T-helper 2 cell treated with Interferon-gamma antibody and Interleukin-4, amounts not matched to agents 5 μg/mL and 100 μg/mL, for 36 hours (primary cell): Measurements from ENCODE around the gene LEFTY2.
"Not testable (repeated sequence)": the region's sequence is repeated elsewhere in the genome, so short reads cannot be mapped to it uniquely, and the experiment has no call there.

Experiments used
- DNase-seq: peaks from one replicate; pipeline ENCODE4 v3.0.0; 2021; ENCODE audit warnings: low spot score
- H3K27ac Mint-ChIP-seq: one replicate; pipeline ENCODE4 v1.8.0; 2021; ENCODE audit warnings: mild to moderate bottlenecking, mixed read lengths
- H3K27me3 Mint-ChIP-seq: one replicate; pipeline ENCODE4 v1.8.0; 2021; ENCODE audit warnings: low read depth, mixed read lengths
- H3K36me3 Mint-ChIP-seq: one replicate; pipeline ENCODE4 v1.8.0; 2021; ENCODE audit warnings: low read depth, mixed read lengths
- H3K4me1 Mint-ChIP-seq: one replicate; pipeline ENCODE4 v1.8.0; 2021; ENCODE audit warnings: low read depth, mixed read lengths
- H3K4me3 Mint-ChIP-seq: one replicate; pipeline ENCODE4 v1.8.0; 2022; ENCODE audit warnings: mild to moderate bottlenecking, moderate library complexity, mixed read lengths
- H3K9me3 Mint-ChIP-seq: one replicate; pipeline ENCODE4 v1.8.0; 2021; ENCODE audit warnings: mixed read lengths

The LEFTY2 gene

GRCh38 chr1:225891229-225891972 lies 49.6 kb downstream of the LEFTY2 start:
- Mint-ChIP-seq H3K36me3 (no peaks in the 10 kb centered on the region), H3K27ac (no peak overlapping the region), H3K9me3 (no peaks in the 10 kb centered on the region), H3K4me3 (peak overlapping the region; percentile 44), H3K27me3 (peaks cover 28% of the 10 kb centered on the region), H3K4me1 (peaks cover 9% of the 10 kb centered on the region)
- no peak for DNase-seq

- H3K27ac Mint-ChIP-seq, result no peak overlapping the region
- H3K4me3 Mint-ChIP-seq, result peak overlapping the region; percentile 44
- H3K27me3 Mint-ChIP-seq, result peaks cover 28% of the 10 kb centered on the region
- H3K36me3 Mint-ChIP-seq, result no peaks in the 10 kb centered on the region
- H3K9me3 Mint-ChIP-seq, result no peaks in the 10 kb centered on the region
- peaks cover 4% of the 10 kb centered on the region for H3K4me1 Mint-ChIP-seq
- DNase-seq, result no peak
These were observed 50.4 kb downstream of the LEFTY2 start for GRCh38 chr1:225890346-225891228.

GRCh38 chr1:225889743-225890142 lies 51.3 kb downstream of the LEFTY2 start:
- H3K4me3 Mint-ChIP-seq, result no peak overlapping the region
- peaks cover 4% of the 10 kb centered on the region for H3K4me1 Mint-ChIP-seq
- H3K36me3 Mint-ChIP-seq, result no peaks in the 10 kb centered on the region
- no peak for DNase-seq
- peaks cover 25% of the 10 kb centered on the region for H3K27me3 Mint-ChIP-seq
- no peak overlapping the region for H3K27ac Mint-ChIP-seq
- H3K9me3 Mint-ChIP-seq, result no peaks in the 10 kb centered on the region

DNA sequence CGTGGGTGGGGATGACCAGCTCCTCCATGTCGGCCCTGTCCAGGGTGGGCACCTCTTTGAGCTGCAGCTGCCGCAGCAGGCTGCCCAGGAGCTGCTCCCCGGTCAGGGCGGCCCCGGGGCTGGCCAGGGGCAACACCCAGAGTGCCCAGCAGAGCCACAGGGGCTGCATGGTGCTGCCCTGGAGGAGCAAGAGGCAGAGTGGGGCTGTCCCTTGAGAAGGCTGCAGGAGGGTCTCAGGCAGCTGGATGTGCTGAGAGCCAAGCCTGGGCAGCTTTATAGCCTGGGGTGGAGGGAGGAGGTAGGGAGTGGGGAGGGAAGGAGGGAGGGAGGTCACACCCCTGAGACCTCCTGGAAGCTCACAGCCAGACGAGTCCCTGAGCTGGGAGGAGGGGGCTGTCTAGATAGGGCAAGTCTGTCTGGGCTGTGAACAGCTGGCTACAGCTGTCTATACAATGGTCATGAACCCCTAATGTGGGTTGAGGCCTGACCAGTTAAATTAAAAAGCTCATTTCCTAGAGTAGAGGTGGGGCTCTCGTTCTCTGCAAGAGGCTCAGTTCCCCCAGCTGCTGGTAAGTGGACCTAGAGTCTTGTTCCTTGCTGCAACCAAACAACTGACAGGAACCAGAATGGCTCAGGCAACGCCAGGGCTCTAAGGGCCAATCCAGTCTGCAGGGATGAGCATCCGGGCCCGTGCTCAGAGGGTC lies 52.0 kb downstream of the LEFTY2 start, which contains the start of gene LEFTY1:
Gene LEFTY1, minus strand, starts transcription at position 249 of the 704 bp plus-strand sequence. Its CDS starts 80 bp downstream, at position 169.
- no peak within 1 kb of the TSS for H3K4me3 Mint-ChIP-seq
- H3K27me3 Mint-ChIP-seq, result peaks cover 25% of the 10 kb centered on the region
- no peak for DNase-seq
- H3K9me3 Mint-ChIP-seq, result no peaks in the 10 kb centered on the region
- H3K36me3 Mint-ChIP-seq, result no peaks in the 10 kb centered on the region
- peaks cover 5% of the 10 kb centered on the region for H3K4me1 Mint-ChIP-seq
- no peak within 1 kb of the TSS for H3K27ac Mint-ChIP-seq

DNA sequence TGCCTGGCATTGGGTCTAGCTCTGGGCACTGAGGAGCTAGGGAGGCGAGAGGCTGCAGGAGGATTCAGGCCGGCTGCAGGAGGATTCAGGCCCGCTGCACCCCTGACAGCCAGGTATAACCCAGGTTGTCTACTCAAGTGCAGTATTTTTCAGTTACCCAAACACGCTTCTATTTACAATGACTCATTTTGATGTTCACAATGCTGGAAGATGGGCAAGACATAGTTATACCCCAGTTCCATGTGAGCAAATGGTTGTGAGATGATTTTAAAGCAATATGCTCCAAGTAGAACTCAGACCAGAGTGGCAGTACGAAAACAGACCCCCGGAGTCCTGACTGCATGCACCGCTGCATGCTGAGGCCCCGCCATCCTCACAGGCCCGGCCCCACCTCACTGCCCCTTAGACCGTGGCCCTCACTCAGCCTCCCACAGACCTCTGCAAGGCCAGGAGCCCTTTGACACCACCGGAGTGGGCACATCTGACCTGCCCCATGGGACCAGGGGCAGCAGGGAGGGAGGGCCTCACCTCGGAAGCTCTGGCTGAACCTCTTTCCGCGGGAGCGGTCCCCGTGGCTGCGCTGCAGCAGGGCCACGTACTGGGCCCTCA lies 52.6 kb downstream of the LEFTY2 start:
- no peak overlapping the region for H3K27ac Mint-ChIP-seq

GRCh38 chr1:225887554-225888288 lies 53.3 kb downstream of the LEFTY2 start:
- not testable (repeated sequence) for H3K36me3 Mint-ChIP-seq, H3K27ac Mint-ChIP-seq, H3K9me3 Mint-ChIP-seq, DNase-seq, H3K4me3 Mint-ChIP-seq
- H3K4me1 Mint-ChIP-seq, result peaks cover 14% of the 10 kb centered on the region
- peaks cover 27% of the 10 kb centered on the region for H3K27me3 Mint-ChIP-seq

More for the DNA sequence above, 52.6 kb downstream of the LEFTY2 start:
- Mint-ChIP-seq H3K36me3 (no peaks in the 10 kb centered on the region), H3K27me3 (peaks cover 24% of the 10 kb centered on the region), H3K4me1 (peaks cover 10% of the 10 kb centered on the region), H3K9me3 (no peaks in the 10 kb centered on the region), H3K4me3 (no peak overlapping the region)
- no peak for DNase-seq

- Mint-ChIP-seq H3K4me3 (no peak overlapping the region), H3K9me3 (no peaks in the 10 kb centered on the region), H3K4me1 (peaks cover 14% of the 10 kb centered on the region), H3K27me3 (peaks cover 27% of the 10 kb centered on the region), H3K36me3 (no peaks in the 10 kb centered on the region), H3K27ac (no peak overlapping the region)
- no peak for DNase-seq
These were observed 54.0 kb downstream of the LEFTY2 start for GRCh38 chr1:225887030-225887314.
